Measurements from ENCODE around the gene HSPH1.
A peak's percentile ranks its signal among the peaks of the same experiment; 100 is the strongest.

The HSPH1 gene

DNA sequence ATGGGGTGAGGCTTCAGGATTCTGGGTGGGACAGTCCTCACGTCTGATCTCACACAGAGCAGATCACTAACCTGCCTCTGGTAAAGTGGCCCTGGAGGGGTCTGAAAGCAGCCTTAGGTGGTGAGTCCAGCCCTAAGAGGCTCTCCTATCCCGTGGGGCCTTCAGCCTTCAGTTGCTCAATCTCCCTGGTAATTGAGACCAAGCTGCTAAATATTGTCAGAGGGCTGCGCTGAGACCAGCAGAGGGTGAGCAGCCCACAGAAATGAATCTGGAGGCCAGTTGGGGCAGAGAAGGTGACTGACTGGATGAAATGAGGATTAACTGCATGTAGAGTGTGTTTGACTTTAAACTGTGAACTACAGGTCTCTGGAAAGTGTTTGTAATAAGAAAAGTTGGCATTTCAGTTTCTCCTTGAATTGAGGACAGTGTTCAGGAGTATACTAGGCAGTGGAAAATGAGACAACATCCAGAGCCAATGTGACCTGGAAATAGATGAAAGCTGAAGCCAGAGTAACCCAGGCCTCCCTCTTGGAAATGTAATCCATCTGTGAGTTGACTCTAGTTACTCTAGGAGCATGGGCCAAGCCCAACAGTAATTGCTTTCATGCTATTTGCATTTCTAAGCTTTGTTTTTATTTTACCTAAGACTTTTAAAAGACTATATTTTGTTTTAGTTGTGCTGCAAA is 14.3 kb upstream of the HSPH1 start:
- DNase-seq = no peak

- peak; percentile 11 for DNase-seq
Measured at GRCh38 chr13:31174018-31174417, 12.3 kb upstream of the HSPH1 start.

GRCh38 chr13:31172535-31172934 is 10.8 kb upstream of the HSPH1 start:
- no peak for DNase-seq

DNA sequence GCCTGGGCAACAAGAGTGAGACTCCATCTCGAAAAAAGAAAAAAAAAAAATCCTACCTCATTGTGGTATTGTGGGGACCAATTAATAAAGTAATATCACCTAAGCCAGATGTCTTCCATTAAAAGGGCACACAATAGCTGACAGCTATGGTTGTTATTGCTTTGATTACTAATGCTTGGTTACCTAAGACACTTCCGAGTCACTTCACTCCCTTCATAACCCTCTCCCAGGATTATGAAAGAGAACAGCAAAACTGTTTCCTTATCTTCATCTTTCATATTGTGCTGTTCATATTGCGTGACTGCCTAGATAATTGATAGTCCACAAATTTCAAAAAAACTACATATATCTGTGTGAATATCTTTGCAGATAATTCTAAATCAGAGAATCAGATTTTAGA is 10.3 kb upstream of the HSPH1 start:
- DNase-seq = no peak

GRCh38 chr13:31168736-31169135 is 7.0 kb upstream of the HSPH1 start:
- DNase-seq = no peak

GRCh38 chr13:31168166-31168565 is 6.5 kb upstream of the HSPH1 start:
- no peak for DNase-seq

DNA sequence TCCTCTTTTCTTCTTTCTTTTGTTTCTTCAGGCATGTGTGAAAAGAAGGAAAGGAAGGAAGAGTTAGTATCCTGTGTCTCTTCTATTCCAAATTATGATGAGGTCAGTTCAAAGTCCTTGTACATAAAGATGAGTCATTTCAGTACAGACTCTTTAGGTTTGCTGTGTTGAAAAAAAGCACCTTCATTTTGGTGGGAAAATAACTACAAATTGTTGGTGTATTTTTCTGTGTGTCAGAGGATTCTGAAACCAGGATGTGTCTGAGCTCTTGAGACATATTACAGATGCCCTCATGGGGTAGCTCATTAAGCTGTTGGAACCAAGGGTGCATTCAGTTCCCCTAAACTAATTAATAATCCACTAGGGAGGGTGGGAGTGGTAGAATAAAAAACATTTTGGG is 5.8 kb upstream of the HSPH1 start:
- no peak for DNase-seq

DNA sequence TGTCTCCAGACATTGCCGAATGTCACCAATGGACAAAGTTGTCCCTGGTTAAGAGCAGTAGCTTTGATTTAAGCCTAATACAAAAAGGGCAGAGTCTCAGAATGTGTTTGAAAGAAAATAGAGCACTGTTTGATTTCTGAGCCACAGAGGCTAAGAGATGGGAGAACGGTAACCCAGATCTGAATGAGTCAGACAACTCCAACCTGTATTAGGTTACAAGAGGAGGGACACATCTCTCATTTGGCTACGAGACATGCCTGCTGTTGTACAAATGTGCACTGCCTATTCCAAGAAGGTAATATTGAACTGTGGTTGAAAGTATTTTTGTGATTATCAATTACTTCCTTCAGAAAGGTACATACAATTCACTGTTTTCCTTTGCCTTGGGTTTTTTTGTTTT is 4.9 kb upstream of the HSPH1 start:
- no peak for DNase-seq

DNA sequence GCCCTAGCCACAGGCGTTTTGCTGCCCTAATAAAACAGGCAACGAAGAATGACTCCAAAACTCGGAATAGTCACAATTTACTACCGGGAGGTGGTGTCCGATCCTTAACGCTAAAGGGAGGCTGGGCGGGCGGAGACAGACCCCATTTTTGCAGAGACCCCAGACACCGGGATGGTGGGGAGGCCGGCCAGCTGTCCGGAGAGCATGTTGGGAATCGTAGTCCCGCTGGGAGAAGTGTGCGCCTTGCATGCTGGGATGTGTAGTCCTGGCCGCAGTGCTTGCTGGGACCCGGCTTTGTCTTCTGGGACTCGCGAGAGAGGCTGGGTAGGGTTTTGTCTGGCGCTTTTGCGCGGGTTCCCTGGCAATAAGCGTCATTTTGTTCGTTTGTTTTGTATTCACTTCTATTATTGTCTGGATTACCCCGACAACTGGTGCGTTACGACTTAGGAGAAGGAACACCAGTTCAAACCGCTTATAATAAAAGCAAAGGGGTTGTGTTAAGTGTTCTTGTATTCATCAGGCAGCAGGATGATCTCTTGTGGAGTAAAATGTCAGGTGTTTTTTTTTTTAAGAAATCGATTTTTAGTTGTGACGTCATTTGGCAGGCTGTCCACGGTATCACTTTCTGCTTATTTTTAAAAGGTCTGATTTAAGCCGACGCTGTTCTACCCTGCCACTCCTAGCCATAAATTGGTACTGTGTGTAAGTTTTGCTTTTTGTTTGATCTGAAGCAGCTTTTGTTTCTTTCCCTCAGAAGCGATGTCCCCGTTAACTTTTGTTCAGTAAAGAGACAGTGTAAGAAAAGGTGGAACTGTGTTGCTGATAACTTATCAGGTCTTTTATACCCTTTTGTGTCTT is 676 bp upstream of the HSPH1 start:
- DNase-seq = peak; percentile 92

GRCh38 chr13:31160857-31161556 is 697 bp downstream of the HSPH1 start:
- DNase-seq = peak; percentile 68

- DNase-seq = no peak
Measured at GRCh38 chr13:31159306-31159705, 2.4 kb downstream of the HSPH1 start.

- no peak for DNase-seq
Measured at GRCh38 chr13:31154939-31155338, 6.8 kb downstream of the HSPH1 start.

GRCh38 chr13:31151837-31152236 is 9.9 kb downstream of the HSPH1 start:
- DNase-seq = no peak

GRCh38 chr13:31150315-31150985 is 11.3 kb downstream of the HSPH1 start:
- no peak for DNase-seq

- DNase-seq = no peak
Measured at GRCh38 chr13:31149604-31150003, 12.1 kb downstream of the HSPH1 start.

DNA sequence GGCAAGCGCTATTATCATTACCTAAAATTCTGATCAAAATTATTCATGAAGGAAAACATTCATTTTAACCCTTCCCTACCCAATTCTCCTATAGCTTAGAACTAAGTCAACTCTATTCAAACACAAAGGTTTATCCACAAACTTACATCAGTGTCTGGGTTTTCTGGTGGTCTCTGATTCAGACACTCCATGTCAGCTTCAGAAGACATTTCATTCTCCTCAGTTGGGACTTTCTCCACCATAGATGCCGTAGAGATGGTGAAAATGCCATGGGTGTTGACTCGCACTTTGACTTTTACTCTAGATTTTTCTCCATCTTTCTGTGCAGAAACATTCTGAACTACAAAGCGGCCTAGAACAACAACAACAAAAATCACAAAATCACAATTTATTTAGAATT is 16.3 kb downstream of the HSPH1 start:
- DNase-seq = no peak

- DNase-seq = no peak
Measured at GRCh38 chr13:31138515-31138914, 23.2 kb downstream of the HSPH1 start.

GRCh38 chr13:31136724-31137123 is 25.0 kb downstream of the HSPH1 start:
- no peak for DNase-seq

DNA sequence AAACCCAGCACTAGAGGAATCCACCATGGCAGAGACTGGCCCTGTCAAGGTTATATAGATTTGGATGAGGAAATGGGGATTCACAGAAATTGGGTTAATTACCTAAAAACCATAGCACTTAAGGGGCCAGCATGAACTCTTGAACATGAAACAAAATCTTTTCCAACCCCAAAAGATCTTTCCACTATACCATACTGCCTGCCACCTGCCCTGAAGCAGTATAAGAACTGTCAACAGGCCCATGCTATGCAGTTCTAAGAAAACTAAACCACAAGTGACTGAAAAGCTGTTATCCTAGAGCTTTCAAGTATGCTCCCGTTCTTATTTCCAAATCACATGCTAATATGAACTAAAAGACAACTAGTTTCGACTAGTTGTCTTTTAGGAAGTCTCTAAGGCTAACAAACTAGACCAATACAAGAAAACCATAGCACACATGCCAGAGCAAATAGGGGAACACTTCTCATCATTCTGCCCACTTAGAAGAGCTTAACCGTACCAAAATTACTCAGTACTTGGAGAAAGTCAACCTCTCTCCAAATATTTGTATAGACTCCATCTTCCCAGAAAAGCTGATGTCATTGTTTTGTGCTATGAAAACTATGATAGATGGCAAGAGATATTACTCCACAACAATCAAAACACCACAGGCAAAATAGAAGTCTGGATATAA is 27.5 kb downstream of the HSPH1 start:
- peak; percentile 40 for DNase-seq

GRCh38 chr13:31133621-31134020 is 28.1 kb downstream of the HSPH1 start:
- DNase-seq = no peak

DNA sequence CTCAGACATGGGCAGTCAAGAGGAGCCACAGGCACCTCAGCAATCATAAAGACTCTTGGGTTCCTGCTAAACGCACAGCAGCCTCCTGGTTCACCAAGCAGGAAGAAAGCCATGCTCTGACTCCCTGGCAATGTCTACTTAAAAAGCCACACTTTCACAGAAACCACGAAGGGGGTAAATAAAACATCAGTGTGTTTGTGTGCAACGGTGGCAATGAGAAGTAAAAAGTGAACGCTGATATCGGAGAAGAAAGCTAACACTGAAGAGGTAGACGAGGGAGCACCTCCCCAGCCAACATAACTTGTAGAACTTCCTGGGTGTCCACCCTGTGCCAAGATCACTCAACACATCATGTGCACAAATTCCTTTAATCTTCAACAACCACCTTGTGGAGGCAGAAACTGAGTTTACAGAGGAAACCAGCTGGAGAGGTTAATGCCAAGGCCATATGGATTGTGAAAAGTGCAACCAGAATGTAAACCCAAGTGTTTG is 30.2 kb downstream of the HSPH1 start:
- no peak for DNase-seq

DNA sequence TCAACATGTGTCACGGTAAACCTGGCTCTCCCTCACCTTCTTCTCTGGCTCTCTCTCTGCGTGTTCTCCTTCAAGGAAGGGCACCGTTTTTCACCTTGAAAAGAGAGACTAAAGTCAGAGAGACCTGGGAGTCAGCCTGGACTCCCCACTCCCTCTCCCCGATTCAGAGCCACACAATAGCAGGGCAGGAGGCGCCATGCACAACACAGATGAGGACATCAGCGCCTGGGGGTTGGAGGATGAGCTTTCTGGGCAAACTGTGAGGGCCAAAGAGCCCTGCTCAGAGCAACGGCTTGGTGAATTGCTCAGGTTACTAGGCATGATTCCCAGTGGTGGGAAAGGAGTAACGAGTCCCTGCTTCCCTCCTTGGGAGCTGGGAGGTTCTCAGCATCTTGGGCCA is 32.3 kb downstream of the HSPH1 start:
- no peak for DNase-seq

- DNase-seq = no peak
Measured at GRCh38 chr13:31124204-31124603, 37.5 kb downstream of the HSPH1 start.

Data from OCI-M1 (cell line).